Measurements from ENCODE around the gene LCE3D. TPM values are rescaled to one million over a fixed set of nuclear protein-coding genes. Genes with fewer than 3 reads are reported as not detected.

The LCE3D gene
- total and polyA plus RNA-seq, 10 of the 15 experiments (the other 5 are each of a cell fraction or from before 2014, with no cell fraction given) = 0.27 TPM; not detected in 9

DNA sequence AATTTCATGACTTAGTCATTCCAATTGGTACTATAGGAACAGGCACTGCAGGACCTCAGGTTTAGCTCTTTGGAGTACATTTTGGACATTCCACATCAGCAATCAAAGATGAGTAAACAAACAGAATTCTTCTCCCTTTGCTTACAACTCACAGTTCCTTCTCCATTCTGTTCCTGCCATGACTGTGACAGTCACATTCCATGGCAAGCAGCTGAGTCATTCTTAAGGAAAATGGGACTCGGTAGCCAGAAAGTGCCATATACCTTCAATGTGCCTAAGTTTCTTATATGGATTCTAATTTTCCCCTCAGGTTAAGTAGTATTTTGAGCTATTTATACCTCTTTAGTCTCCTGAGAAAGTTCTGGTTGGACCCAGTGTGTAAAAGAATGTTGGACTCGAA, 40.4 kb downstream of the LCE3D start (continued):
- TF ChIP-seq, protein P1, sequence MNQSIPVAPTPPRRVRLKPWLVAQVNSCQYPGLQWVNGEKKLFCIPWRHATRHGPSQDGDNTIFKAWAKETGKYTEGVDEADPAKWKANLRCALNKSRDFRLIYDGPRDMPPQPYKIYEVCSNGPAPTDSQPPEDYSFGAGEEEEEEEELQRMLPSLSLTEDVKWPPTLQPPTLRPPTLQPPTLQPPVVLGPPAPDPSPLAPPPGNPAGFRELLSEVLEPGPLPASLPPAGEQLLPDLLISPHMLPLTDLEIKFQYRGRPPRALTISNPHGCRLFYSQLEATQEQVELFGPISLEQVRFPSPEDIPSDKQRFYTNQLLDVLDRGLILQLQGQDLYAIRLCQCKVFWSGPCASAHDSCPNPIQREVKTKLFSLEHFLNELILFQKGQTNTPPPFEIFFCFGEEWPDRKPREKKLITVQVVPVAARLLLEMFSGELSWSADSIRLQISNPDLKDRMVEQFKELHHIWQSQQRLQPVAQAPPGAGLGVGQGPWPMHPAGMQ (IDR thresholded peaks at IDR 0.05; ENCODE audit: borderline replicate concordance) = no peak
- TF ChIP-seq, protein P2, sequence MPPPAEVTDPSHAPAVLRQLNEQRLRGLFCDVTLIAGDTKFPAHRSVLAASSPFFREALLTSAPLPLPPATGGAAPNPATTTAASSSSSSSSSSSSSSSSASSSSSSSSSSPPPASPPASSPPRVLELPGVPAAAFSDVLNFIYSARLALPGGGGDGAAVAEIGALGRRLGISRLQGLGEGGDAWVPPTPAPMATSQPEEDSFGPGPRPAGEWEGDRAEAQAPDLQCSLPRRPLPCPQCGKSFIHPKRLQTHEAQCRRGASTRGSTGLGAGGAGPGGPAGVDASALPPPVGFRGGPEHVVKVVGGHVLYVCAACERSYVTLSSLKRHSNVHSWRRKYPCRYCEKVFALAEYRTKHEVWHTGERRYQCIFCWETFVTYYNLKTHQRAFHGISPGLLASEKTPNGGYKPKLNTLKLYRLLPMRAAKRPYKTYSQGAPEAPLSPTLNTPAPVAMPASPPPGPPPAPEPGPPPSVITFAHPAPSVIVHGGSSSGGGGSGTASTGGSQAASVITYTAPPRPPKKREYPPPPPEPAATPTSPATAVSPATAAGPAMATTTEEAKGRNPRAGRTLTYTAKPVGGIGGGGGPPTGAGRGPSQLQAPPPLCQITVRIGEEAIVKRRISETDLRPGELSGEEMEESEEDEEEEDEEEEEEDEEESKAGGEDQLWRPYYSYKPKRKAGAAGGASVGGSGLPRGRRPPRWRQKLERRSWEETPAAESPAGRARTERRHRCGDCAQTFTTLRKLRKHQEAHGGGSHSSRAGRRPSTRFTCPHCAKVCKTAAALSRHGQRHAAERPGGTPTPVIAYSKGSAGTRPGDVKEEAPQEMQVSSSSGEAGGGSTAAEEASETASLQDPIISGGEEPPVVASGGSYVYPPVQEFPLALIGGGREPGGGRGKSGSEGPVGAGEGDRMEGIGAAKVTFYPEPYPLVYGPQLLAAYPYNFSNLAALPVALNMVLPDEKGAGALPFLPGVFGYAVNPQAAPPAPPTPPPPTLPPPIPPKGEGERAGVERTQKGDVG (CRISPR knock-in tag; IDR thresholded peaks at IDR 0.05) = no peak
- TF ChIP-seq, protein P3, sequence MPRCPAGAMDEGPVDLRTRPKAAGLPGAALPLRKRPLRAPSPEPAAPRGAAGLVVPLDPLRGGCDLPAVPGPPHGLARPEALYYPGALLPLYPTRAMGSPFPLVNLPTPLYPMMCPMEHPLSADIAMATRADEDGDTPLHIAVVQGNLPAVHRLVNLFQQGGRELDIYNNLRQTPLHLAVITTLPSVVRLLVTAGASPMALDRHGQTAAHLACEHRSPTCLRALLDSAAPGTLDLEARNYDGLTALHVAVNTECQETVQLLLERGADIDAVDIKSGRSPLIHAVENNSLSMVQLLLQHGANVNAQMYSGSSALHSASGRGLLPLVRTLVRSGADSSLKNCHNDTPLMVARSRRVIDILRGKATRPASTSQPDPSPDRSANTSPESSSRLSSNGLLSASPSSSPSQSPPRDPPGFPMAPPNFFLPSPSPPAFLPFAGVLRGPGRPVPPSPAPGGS (IDR thresholded peaks at IDR 0.05; ENCODE audit: borderline replicate concordance, insufficient read depth, low read depth, low read length, poor library complexity, severe bottlenecking) = no peak
- TF ChIP-seq GATAD2B (conservative IDR thresholded peaks at IDR 0.05; ENCODE audit: low read depth) = no peak

DNA sequence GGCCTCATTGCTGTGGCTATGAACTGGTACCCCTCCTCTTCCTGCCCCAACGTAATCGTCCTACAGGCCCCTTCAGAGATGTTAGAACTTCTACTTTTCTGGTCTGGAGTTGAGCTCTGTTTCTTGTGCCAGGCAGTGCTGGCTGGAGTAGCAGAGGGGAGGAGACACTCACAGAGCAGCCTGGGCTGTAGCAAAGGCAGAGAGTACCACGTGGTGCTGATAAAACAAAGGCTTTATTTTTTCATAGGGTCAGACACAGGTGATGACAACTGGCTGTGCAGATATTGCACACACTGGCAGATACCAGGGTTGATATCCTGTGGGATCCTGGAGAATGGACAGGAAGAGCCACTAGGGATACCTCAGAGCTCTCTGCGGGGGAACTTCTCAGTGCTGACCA, 42.8 kb downstream of the LCE3D start:
- no peak overlapping the region for H2AFZ ChIP-seq (ENCODE audit: control insufficient read depth, low read depth, low read length)
- no peak overlapping the region for H3K9ac ChIP-seq (ENCODE audit: control insufficient read depth, insufficient read depth, low read length)
- ChIA-PET POLR2A (no interaction called here), SMC1A (ENCODE audit: uncharacterized antibody, unreplicated experiment) (no interaction called here), RAD21 (ENCODE audit: unreplicated experiment) (no interaction called here), CTCF (no interaction called here)
- H3K4me2 ChIP-seq (ENCODE audit: control insufficient read depth, insufficient read depth) = no peak overlapping the region
- no peaks in the 10 kb centered on the region for H3K9me3 ChIP-seq (replicated peaks; ENCODE audit: control insufficient read depth, insufficient read depth, low read length)
- H3K79me2 ChIP-seq (ENCODE audit: control insufficient read depth, insufficient read depth, low read length) = no peaks in the 10 kb centered on the region
- ATAC-seq = no peak
- FAIRE-seq = no peak
- H3K4me3 ChIP-seq = no peak overlapping the region
- 0% methylated on average over 4 of the region's 4 CpGs for WGBS (ENCODE audit: insufficient coverage, insufficient replicate concordance, low lambda C conversion rate, missing lambda C conversion rate)
- no peaks in the 10 kb centered on the region for H4K20me1 ChIP-seq (ENCODE audit: control insufficient read depth, insufficient read depth)
- H3K36me3 ChIP-seq (ENCODE audit: control insufficient read depth in 2 of 2, insufficient read depth in 2 of 2, low read length in 1 of 2) = no peaks in the 10 kb centered on the region
- peaks cover 0 to 3% of the 10 kb centered on the region in 2 experiments; a peak in 1 of 4 replicates for H3K27me3 ChIP-seq (replicated peaks in 1 of 2; ENCODE audit: control insufficient read depth in 2 of 2, insufficient read depth in 2 of 2, low read length in 1 of 2)
- BruUV-seq (replicated peaks) = no TSS peak
- no peaks in the 10 kb centered on the region for H3K4me1 ChIP-seq (ENCODE audit: control insufficient read depth, insufficient read depth, low read length)
- in situ Hi-C loops (cut with MboI) = no loop called here
- intact Hi-C loops (cut with micrococcal nuclease; ENCODE audit: unreplicated experiment) = no loop called here
- DNase-seq (ENCODE audit: low read depth, low spot score) = no peak
- no peak overlapping the region for H3K27ac ChIP-seq (ENCODE audit: control insufficient read depth, insufficient read depth)
- TF ChIP-seq IKZF2 (IDR thresholded peaks at IDR 0.05) (no peak), EGR1 (IDR thresholded peaks at IDR 0.05; ENCODE audit: borderline replicate concordance in 1 of 2, low read depth in 2 of 2, low read length in 2 of 2) (no peak), NRF1 (conservative IDR thresholded peaks at IDR 0.05; ENCODE audit: low read depth, low read length) (no peak), SREBF1 (IDR thresholded peaks at IDR 0.05; ENCODE audit: low read length) (no peak), TCF12 (IDR thresholded peaks at IDR 0.05; ENCODE audit: low read depth, low read length) (no peak), TCF7 (IDR thresholded peaks at IDR 0.05; ENCODE audit: borderline replicate concordance) (no peak), SMARCA5 (IDR thresholded peaks at IDR 0.05) (no peak), ESRRA (IDR thresholded peaks at IDR 0.05; ENCODE audit: low read length) (no peak), CREM (IDR thresholded peaks at IDR 0.05; ENCODE audit: low read depth) (no peak)
- TF ChIP-seq, protein P4, sequence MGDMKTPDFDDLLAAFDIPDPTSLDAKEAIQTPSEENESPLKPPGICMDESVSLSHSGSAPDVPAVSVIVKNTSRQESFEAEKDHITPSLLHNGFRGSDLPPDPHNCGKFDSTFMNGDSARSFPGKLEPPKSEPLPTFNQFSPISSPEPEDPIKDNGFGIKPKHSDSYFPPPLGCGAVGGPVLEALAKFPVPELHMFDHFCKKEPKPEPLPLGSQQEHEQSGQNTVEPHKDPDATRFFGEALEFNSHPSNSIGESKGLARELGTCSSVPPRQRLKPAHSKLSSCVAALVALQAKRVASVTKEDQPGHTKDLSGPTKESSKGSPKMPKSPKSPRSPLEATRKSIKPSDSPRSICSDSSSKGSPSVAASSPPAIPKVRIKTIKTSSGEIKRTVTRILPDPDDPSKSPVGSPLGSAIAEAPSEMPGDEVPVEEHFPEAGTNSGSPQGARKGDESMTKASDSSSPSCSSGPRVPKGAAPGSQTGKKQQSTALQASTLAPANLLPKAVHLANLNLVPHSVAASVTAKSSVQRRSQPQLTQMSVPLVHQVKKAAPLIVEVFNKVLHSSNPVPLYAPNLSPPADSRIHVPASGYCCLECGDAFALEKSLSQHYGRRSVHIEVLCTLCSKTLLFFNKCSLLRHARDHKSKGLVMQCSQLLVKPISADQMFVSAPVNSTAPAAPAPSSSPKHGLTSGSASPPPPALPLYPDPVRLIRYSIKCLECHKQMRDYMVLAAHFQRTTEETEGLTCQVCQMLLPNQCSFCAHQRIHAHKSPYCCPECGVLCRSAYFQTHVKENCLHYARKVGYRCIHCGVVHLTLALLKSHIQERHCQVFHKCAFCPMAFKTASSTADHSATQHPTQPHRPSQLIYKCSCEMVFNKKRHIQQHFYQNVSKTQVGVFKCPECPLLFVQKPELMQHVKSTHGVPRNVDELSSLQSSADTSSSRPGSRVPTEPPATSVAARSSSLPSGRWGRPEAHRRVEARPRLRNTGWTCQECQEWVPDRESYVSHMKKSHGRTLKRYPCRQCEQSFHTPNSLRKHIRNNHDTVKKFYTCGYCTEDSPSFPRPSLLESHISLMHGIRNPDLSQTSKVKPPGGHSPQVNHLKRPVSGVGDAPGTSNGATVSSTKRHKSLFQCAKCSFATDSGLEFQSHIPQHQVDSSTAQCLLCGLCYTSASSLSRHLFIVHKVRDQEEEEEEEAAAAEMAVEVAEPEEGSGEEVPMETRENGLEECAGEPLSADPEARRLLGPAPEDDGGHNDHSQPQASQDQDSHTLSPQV (IDR thresholded peaks at IDR 0.05) = no peak
